ENCODE results near the gene C3AR1. TPM values are rescaled to one million over a fixed set of nuclear protein-coding genes. Genes with fewer than 3 reads are reported as not detected.
A peak's percentile ranks its signal among the peaks of the same experiment; 100 is the strongest.
"Not testable (repeated sequence)": the region's sequence is repeated elsewhere in the genome, so short reads cannot be mapped to it uniquely, and the experiment has no call there.

The C3AR1 gene
- total RNA-seq, 1 donor from 2014 or later: 4.6 TPM

DNA sequence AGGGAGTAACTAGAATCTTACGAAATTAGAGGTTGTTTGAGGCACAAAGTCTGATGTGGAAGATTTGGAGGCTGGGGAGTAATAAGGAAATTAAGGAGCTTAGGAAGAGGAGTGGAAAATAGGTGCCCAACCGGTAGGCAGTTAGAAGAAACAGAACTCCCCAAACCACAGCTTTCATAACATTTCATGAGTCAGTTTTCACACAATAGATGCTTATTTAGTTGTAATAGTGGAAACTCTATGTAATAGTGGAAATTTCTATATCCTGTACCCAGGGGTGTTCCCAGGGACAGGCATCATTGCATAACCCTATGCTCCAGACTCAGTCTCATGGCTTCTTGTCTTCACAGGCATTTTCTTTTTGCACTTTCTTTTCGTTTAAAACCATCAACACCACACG, 8.3 kb downstream of the C3AR1 start:
- no peak for DNase-seq (ENCODE audit: low spot score)

DNA sequence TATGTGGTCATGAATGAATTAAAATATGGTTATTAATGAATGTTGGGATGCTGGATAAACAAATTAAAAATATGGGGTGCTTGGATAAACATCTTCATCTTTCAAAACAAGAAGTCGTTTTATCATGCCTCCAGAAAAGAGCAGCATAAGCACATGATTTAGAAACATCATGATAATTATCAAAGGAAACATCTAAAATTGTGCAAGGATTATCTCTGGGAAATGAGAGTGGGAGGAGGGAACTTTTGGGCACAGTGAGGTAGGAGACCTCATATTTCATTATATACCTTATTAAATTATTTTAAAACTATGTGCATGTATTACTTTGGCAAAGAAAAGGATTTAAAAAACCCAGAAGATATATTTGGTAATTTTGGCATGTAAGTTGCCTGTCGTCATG, 8.9 kb downstream of the C3AR1 start:
- DNase-seq (ENCODE audit: low spot score): no peak

DNA sequence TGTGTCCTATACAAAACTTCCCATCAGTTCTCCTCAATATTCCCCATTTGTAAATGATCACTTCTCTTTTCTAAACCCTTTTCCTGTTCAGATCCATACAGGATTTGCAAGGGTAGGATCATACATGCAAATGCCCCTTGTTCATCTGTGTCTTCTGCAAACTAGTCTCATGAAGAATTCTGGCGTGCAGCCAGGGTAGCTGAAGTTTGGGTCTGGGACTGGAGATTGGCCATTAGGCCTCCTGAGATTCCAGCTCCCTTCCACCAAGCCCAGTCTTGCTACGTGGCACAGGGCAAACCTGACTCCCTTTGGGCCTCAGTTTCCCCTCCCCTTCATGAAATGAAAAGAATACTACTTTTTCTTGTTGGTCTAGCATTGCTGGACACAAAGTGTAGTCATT, 11.3 kb downstream of the C3AR1 start:
- no peak for DNase-seq (ENCODE audit: low spot score)

DNA sequence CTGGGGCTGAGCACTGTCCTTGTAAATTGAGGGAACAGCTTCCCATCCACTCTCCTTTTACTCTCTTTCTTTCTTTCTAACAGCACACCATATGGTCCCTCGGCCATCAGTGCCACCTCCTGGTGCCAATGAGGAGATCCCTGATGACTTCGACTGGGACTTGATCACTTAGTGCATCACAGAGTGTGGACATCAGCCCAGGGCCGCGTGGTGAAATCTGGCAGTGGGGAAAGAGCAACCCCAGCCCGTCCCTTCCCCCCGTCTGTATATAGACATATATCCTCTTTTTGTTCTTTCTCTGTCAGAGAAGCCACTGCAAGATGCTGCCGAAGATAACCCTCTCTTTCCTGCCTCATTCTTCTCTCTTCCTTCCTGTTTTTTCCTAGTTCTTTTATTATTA, 13.5 kb downstream of the C3AR1 start:
- no peak for DNase-seq (ENCODE audit: low spot score)

DNA sequence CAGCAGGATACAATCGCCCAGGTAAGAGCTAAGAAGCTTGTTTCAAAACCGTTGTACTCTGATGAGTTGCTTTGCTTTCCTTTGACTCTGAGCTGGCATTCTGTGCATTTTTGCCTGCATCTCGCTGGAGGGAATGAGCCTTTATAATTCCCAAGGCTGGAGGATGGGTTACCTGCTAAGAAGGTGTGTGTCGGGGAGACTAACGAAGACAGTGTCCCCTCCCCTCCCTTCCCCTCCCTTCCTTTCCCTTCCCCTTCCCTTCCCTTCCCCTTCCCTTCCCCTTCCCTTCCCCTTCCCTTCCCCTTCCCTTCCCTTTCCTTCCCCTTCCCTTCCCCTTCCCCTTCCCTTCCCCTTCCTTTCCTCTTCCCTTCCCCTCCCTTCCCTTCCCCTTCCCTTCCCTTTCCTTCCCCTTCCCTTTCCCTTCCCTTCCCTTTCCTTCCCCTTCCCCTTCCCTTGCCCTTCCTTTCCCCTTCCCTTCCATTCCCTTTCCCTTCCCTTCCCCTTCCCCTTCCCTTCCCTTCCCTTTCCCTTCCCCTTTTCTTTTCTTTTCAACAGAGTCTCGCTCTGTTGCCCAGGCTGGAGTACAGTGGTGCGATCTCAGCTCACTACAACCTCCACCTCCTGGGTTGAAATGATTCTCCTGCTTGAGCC, 15.4 kb downstream of the C3AR1 start:
- DNase-seq (ENCODE audit: low spot score): no peak

DNA sequence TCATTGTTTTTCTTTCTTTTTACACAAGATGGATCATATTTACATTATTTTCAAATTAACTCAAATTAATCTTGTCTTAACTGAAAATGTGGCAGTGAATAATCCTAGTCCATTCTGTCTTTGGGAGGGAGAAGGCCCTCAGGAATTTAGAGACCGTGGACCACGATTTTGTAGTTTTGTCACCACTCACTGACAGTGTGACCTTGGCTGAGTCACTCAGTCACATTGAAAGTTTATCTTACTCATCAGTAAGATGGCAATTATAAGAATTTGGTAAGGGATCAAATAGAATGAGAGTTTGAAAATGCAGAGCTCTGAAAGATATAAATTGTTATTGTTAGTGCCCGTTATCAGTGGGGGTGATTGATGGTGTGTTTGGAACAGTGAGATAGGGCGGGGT, 17.3 kb downstream of the C3AR1 start:
- DNase-seq (ENCODE audit: low spot score): no peak

DNA sequence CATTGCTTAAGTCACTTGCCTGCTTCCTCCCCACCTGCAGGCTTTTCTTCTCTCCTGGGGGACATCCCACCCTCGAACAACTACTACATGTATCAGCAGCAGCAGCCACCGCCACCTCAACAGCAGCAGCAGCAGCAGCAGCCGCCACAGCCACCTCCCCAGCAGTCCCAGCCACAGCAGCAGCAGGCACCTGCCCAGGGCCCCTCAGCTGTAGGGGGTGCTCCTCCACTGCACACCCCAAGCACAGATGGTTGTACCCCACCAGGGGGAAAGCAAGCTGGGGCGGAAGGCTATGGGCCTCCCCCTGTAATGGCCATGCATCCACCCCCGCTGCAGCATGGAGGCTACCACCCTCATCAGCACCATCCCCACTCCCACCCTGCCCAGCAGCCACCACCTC, 18.3 kb downstream of the C3AR1 start:
- DNase-seq (ENCODE audit: low spot score): no peak

DNA sequence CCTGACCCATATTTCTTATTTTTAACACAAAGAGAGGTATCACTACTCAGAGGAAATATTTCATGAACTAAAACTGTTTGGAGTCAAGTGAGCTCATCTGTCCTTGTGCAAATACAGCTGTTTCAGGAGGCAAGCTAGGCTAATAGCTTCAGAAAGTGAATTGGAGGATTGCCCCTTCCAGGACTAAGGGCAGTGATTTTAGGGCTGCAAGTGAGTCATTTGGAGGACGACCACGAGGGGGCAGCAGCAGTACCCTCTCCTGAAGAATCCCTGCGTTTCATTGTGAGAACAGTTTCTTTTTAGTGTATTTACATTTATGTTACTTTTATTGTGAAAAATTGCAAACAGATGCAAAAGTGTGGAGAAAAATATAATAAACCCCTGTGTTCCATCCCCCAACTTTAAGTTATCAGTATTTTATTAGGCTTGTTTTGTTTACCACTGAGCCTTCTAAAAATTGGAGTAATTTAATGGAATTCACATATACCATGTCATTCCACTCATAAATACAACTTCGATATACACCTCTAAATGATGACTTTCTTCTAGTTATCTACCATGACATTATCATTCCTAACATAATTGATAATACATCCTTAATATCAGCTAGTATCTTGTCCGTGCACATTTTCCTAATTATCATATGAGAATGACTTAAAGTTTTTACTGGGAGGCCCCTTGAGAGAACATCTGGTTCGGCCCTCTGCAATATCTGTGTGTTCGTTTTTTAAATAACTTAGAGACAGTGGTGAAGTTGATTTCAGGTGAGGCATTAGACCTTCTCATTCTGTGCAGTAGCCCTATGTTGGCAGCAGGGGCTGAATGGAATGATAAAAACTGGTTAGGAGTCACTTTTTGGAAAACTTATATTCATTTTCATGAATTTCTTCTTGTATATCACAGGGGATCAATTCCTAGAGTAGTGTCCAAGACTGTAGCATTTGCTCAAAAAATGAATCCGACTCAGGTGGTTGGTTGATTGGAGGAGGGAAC, 19.9 kb downstream of the C3AR1 start:
- peak; percentile 79 for DNase-seq (ENCODE audit: low spot score)

DNA sequence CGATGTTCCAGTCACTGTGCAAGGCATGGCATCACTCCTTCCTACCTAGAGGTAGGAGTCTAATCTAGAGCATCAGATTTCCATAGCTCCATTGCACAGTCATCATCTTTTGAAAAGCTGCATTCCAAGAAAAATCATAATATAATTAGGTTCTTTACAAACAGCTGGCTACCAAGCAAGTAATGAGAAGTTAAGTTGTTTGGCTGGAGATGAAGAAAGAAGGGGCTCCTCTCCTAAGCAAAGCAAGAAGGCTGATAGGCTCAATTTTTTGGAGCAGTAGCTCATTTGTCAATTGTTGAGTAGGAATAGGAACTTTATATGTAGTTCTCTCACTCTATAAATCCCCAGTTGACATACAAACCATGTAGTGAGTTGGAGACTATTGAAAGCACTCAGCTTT, 25.4 kb downstream of the C3AR1 start:
- no peak for DNase-seq (ENCODE audit: low spot score)

DNA sequence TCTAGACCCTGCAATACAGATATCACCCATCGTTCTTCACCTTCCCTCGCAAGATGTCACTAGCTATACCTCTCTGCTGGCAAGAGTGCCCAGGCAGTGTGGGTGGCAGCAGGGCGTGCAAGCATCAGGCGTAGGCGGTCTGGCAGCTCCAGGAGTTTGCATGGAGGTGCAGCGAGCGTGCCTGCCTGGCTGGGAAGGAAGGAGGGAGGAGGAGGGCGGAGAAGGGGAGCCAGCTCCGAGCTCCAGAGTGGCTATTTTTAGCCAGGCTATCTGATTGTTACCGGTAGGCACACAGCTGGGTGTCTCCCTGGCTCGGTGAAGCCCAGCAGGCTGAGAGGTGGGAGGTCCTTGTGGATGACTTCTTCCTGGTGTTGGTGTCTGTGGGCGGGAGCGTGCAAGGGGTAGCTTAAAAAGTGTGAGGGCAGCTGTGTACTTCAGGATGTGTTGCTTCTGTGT, 27.5 kb downstream of the C3AR1 start:
- DNase-seq (ENCODE audit: low spot score): peak; percentile 78

DNA sequence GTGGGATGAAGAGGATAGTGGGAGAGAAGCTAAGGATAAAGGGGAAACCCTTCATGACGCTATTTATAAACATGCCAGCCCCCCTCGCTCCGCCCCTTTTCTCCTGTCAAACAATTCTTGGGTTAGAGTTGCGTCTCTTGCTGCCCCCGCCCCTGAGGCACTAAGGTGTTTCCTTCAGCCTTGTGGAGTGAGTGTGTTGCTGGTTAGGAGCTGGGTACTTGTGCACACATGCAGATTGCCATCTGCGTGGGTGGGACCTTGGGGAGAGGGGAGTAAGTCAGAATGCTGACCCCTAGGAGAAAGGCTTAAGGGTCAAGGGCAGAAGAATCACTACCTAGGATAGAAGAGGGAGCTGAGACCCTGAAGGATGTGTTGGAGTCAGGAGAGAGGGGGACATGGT, 28.2 kb downstream of the C3AR1 start:
- DNase-seq (ENCODE audit: low spot score): no peak

DNA sequence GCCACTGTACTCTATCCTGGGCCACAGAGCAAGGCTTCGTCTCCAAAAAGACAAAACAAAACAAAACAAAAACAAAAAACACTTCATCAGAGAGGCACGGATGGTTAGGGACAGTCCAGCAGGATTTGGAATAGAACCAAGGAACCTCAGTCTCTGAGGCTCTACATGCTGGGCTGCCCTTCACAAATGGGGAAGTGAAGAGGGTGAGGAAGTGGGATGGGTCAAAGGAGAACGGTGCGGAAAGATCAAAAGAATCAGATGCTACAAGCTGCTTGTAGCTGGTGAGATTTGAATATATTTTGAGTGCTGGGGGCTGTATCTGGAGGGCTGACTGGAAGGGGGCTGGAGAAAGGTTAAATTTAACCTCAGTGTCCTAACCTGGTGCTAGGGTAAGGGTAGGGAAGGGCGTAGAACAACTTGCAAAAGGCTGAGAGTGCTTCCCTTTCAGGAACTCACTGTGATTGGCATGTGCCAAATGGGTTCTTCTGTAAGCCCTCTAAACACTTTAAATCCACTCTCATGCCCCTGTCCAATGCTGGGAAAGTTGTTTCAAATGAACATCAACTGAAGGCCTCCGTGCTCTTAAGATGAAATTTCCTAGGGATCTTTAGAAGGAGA, 29.0 kb downstream of the C3AR1 start:
- DNase-seq (ENCODE audit: low spot score): no peak

DNA sequence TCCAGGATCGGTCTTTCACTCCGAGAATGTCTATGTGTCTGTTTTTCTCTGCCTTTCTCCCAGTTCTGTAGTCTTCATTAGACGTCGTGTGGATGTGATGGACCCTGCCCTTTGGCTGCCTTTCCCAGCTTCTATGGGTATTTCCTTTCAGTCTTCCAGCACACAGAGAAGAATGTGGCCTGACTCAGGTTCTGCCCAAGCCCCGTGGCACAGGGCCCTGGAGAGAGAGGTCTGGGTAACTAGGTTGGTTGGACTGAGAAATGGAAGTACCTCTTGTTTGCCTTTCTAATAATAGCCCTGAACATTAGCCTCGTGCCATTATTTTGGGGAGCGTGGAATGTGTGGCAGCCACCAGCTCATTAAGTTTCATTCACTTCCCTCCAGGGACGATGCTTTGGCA, 29.8 kb downstream of the C3AR1 start:
- no peak for DNase-seq (ENCODE audit: low spot score)

DNA sequence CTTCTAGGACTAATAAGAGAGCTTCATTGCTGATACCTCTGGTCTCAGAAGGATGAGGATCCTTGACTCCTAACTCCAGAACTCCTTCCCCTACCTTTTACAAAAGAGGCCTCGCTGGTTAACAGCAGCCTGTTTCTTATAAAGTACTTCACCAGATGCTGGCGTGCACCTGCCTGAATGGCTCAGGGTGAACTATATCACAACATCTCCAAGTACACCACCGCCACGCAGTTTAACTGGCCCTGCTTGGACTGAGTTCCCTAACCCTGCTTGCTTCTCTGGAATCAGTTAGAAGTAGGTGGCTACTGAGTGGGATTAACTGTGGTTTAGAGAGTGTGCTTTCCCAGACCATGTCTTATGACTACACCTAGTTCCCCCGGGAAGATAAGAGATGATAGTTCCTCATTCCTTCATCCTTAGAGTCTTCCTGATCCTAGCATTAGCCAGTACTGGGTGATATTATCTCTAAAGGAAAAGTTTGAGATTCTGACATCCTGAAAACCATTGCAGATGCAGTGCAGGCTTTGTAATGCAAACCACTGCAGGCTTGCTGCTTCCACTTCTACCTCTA, 30.6 kb downstream of the C3AR1 start:
- DNase-seq (ENCODE audit: low spot score): no peak

DNA sequence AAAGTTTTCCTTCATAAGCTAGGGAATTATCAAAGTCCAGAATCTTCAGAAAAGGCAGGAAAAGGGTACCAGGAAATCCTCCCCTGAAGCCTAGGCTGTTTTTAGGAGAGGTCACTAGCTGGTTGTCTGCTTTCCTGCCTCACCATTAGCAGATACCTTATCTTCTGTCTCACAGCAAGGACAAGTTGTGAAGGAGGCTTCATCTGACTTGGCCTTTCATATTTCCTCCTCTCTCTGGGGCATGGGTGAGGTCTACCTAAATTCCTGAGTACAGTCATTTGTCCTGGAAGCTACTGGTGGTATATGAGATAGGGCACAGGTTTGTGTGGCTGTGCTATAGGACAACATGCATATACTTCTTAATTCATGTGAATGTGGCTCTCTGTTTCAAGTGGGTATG, 31.4 kb downstream of the C3AR1 start:
- DNase-seq (ENCODE audit: low spot score): no peak

DNA sequence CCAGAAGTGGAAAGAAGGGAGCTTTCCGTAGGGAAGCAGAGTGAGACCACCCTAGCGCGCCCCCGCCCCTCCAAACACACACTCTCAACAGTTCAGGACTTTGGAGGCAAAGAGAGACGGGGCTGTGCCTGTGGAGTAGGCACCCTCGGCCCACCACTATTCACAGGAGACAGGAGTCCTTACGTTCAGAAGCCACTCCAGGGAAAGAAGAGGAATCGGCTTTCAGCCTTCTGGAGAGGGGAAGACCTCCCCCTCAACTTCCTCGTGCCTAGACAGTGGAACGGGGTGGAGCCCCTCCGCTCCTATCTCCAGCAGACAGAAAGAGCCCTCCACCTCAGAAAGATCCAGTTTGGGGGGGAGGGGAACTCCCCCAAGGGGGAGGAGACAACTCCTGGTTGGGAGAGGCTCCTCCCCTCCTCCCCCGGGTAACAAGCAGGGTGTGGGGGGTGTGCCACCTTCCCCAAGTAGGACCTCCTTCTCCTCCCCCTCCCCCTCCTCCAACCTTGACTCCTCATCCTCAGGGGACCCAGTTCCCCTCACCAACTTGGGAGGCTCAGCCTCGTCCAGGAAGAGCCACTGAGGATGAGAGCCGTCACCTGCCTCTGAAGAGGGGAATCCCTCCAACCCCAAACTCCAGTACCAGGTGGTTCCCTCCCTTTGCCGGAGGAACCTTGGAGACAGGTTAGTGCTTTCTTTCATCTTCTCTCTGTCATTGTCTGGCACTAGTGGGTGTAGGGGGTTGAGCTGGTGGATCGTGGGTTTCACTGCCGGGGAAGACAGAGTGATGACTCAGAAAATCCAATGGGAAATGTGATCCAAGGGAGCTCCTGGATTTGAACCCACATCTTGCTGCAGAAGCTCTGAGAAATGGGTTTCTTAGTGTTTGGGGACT, 32.8 kb downstream of the C3AR1 start:
- peak; percentile 66 for DNase-seq (ENCODE audit: low spot score)

DNA sequence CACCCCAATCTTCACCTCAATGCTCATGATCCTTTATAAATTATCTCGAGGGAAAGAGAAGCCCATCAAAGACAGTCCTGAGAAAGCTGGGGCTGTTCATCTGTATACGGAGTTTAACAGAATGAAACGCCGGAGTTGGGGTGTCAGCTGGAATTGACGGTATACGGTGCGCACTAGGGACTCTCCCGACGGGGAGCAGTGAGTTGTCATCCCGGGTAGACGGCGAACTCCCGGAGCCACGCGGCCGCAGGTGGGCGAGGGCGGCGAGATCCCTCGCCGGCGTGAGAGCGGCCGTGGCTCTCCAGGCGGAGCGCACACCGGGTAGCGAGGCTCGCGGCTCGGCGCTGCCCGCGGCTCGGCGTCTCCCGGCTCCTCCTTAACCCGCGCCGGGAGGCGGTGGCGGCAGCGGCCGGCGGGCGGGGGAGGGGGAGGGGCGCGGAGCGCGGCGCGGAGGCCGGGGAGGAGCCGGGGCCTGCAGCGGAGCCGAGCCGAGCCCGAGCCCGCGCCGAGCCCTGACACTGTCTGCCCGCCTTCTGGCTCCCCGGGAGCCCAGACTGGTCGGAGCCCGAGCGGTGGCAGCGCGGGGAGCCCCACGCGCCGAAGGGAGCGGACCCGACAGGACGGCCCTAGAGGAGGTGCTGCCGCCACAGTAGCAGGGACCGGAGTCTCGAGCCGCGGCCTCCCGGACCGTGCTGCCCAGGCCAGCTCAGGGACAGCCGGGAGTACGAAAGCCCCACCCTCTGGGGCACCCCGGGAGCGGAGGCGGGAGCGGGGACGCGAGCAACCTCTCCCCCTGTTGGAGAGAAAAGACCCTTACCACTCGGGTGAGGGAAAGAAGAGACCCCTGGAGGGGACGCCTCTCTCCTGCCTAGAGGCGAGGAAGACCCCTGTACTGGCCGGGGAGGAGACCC, 33.7 kb downstream of the C3AR1 start, which contains the start of gene FOXJ2:
Gene FOXJ2, plus strand, starts transcription at position 475 of the 911 bp plus-strand sequence. CDS start 7,117 bp downstream, outside the sequence.
- DNase-seq (ENCODE audit: low spot score): peak; percentile 88

DNA sequence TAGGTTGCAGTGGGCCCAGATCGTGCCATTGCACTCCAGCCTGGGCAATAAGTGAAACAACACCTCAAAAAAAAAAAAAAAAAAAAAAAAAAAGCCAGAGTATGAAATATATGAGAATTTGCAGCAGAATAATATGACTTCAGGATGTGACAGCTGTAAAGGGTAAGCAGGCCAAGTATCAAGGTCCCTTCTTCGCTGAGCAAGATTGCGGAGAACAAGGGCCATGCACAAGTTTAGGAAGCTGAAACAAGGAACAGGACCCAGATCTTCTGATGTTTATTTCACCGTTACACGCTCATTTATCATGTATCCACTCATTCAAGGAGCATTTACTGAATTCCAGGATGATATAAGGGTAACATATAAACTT, 34.3 kb downstream of the C3AR1 start:
- no peak for DNase-seq (ENCODE audit: low spot score)

DNA sequence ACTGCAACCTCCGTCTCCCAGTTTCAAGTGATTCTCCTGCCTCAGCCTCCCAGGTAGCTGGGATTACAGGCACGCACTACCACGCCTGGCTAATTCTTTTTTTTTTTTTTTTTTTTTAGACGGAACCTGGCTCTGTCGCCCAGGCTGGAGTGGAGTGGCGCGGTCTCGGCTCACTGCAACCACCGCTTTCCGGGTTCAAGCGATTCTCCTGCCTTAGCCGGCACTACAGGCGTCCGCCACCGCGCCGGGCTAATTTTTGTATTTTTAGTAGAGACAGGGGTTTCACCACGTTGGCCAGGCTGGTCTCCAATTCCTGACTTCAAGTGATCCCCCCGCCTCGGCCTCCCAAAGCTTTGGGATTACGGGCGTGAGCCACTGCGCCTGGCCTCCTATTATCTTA, 35.1 kb downstream of the C3AR1 start:
- DNase-seq (ENCODE audit: low spot score): not testable (repeated sequence)

DNA sequence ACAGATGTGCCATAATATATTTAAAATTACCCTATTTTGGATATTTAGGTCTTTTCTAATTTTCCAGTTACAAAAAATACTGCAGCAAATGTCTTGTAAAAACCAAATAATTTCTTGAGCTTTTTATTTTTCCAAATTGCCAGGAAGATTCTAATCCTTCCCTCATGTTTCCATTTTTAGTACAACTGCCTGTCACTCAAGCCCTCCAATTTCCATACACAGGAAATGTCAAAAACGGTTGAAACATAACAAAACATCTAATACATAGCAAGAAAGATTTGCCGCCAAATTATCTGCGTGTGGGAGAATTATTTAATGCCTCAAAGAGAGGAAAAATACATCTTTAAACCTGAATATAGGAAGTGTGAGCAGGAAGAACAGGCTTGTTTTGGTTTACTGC, 36.0 kb downstream of the C3AR1 start:
- DNase-seq (ENCODE audit: low spot score): no peak

Measured in ureter (tissue), 1 donor.